ENCODE results near the gene TANGO6. TPM values are rescaled to one million over a fixed set of nuclear protein-coding genes. Genes with fewer than 3 reads are reported as not detected.

Gene TANGO6
- total RNA-seq, 2 experiments from 2014 or later, result 17.1 to 18.1 TPM

DNA sequence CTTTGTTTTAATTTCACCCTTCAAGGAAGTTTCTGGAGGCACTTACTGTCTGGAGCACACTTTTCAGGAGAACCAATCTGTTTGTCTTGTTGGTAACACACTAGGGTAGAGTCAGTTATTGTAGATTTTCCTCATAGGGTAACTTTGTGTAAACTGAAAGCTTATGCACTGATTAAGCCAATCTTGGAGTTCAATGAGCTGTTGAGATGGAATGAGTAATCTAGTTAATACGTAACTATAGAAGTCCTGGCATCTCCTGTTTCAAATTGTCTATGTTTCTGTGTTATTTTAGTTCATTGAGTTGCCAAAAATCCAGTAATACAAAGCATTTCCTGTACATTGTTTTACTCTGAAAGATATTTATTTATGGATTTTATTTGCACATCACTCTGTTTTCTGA is 150.6 kb downstream of the TANGO6 start:
- H3K27ac ChIP-seq (ENCODE audit: low read depth in 1 of 2, low read length in 2 of 2), result no peak overlapping the region
- no peaks in the 10 kb centered on the region for H3K36me3 ChIP-seq (ENCODE audit: insufficient read depth, low read length)
- Mint-ChIP-seq H3K27me3 (no peaks in the 10 kb centered on the region), H3K27ac (no peak overlapping the region), H3K4me3 (no peak overlapping the region), H3K36me3 (ENCODE audit: low read depth) (peaks cover 31% of the 10 kb centered on the region), H3K9me3 (no peaks in the 10 kb centered on the region), H3K4me1 (ENCODE audit: low read depth) (no peaks in the 10 kb centered on the region)
- no peak for ATAC-seq (ENCODE audit: poor library complexity)
- no peaks in the 10 kb centered on the region for H3K27me3 ChIP-seq (ENCODE audit: control insufficient read depth in 1 of 2, insufficient read depth in 2 of 2, low read length in 2 of 2)
- POLR2A ChIA-PET, result no interaction called here
- TF ChIP-seq, protein P1, sequence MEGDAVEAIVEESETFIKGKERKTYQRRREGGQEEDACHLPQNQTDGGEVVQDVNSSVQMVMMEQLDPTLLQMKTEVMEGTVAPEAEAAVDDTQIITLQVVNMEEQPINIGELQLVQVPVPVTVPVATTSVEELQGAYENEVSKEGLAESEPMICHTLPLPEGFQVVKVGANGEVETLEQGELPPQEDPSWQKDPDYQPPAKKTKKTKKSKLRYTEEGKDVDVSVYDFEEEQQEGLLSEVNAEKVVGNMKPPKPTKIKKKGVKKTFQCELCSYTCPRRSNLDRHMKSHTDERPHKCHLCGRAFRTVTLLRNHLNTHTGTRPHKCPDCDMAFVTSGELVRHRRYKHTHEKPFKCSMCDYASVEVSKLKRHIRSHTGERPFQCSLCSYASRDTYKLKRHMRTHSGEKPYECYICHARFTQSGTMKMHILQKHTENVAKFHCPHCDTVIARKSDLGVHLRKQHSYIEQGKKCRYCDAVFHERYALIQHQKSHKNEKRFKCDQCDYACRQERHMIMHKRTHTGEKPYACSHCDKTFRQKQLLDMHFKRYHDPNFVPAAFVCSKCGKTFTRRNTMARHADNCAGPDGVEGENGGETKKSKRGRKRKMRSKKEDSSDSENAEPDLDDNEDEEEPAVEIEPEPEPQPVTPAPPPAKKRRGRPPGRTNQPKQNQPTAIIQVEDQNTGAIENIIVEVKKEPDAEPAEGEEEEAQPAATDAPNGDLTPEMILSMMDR (IDR thresholded peaks at IDR 0.05), result no peak
- CTCF ChIA-PET, result no interaction called here
- H3K4me3 ChIP-seq (ENCODE audit: low read length), result no peak overlapping the region
- H3K9me3 ChIP-seq (ENCODE audit: control insufficient read depth in 1 of 2, insufficient read depth in 1 of 2, low read length in 2 of 2), result no peaks in the 10 kb centered on the region
- H3K4me1 ChIP-seq (ENCODE audit: insufficient read depth, low read length), result no peaks in the 10 kb centered on the region
- intact Hi-C loops (cut with DNase I, micrococcal nuclease), result no loop called here
- no peak for DNase-seq

DNA sequence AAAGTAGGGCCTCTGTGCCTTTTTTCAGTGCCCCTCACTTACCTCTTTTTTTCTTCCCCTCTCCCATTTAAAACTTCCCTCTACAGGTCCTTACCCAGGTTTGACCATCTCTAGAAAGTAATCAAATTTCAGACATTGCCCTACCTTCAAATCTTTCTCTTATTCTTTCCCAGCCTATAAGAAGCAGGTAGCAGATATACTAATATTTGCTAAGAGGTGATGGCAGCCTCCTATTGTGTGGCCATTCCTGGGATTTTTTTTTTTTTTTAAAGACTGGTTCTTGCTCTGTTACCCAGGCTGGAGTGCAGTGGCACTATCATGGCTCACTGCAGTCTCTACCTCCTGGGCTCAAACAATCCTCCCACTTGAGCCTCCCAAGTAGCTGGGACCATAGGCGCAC is 151.0 kb downstream of the TANGO6 start:
- ATAC-seq (ENCODE audit: poor library complexity), result no peak
- POLR2A ChIA-PET, result no interaction called here
- H3K27ac Mint-ChIP-seq, result no peak overlapping the region

DNA sequence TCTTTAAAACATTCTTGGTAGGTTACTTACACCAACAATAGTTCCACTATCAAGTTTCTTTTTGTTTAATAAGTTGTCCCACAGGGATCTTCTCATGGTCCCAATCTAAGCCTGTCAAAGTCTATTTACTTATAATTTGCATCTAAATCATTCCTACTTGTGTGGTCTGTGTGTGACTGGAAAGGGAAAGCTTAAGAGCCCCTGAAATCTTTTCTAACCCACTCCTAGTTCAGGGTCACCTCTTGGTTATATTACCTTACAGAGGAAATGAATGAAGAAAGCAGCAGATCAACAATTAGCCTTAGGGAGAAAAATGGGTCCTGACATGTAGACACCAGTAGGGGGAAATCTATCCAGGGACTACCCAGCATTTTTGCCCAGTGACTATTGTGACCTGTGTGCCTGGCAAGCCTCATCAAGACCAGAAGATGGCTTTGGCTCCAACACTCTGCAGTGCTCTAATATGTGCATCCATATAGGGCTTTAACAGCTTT is 151.7 kb downstream of the TANGO6 start:
- Mint-ChIP-seq H3K27ac (no peak overlapping the region), H3K9me3 (no peaks in the 10 kb centered on the region), H3K36me3 (ENCODE audit: low read depth) (peaks cover 26% of the 10 kb centered on the region), H3K4me1 (ENCODE audit: low read depth) (no peaks in the 10 kb centered on the region), H3K27me3 (no peaks in the 10 kb centered on the region), H3K4me3 (no peak overlapping the region)
- ChIA-PET CTCF (no interaction called here), POLR2A (no interaction called here)
- Histone ChIP-seq H3K27me3 (ENCODE audit: control insufficient read depth in 1 of 2, insufficient read depth in 2 of 2, low read length in 2 of 2) (no peaks in the 10 kb centered on the region), H3K27ac (ENCODE audit: low read depth in 1 of 2, low read length in 2 of 2) (no peak overlapping the region), H3K4me1 (ENCODE audit: insufficient read depth, low read length) (no peaks in the 10 kb centered on the region), H3K9me3 (ENCODE audit: control insufficient read depth in 1 of 2, insufficient read depth in 1 of 2, low read length in 2 of 2) (no peaks in the 10 kb centered on the region), H3K36me3 (ENCODE audit: insufficient read depth, low read length) (no peaks in the 10 kb centered on the region), H3K4me3 (ENCODE audit: low read length) (no peak overlapping the region)
- ATAC-seq (ENCODE audit: poor library complexity) (no peak), DNase-seq (no peak)
- intact Hi-C loops (cut with DNase I, micrococcal nuclease), result no loop called here
- TF ChIP-seq, protein P1 (IDR thresholded peaks at IDR 0.05), result no peak

More for the DNA sequence above, 151.0 kb downstream of the TANGO6 start:
- Histone ChIP-seq H3K27me3 (ENCODE audit: control insufficient read depth in 1 of 2, insufficient read depth in 2 of 2, low read length in 2 of 2) (no peaks in the 10 kb centered on the region), H3K36me3 (ENCODE audit: insufficient read depth, low read length) (no peaks in the 10 kb centered on the region), H3K27ac (ENCODE audit: low read depth in 1 of 2, low read length in 2 of 2) (no peak overlapping the region), H3K9me3 (ENCODE audit: control insufficient read depth in 1 of 2, insufficient read depth in 1 of 2, low read length in 2 of 2) (no peaks in the 10 kb centered on the region), H3K4me1 (ENCODE audit: insufficient read depth, low read length) (no peaks in the 10 kb centered on the region), H3K4me3 (ENCODE audit: low read length) (no peak overlapping the region)
- Mint-ChIP-seq H3K9me3 (no peaks in the 10 kb centered on the region), H3K4me3 (no peak overlapping the region), H3K27me3 (no peaks in the 10 kb centered on the region), H3K4me1 (ENCODE audit: low read depth) (no peaks in the 10 kb centered on the region), H3K36me3 (ENCODE audit: low read depth) (peaks cover 28% of the 10 kb centered on the region)
- no peak for DNase-seq
- TF ChIP-seq, protein P1 (IDR thresholded peaks at IDR 0.05), result no peak
- intact Hi-C loops (cut with DNase I, micrococcal nuclease), result no loop called here
- CTCF ChIA-PET, result no interaction called here
